GM04504 (cell line): ENCODE results near the gene NOP9.

Experiments used
- DNase-seq: peaks from one replicate; pipeline ENCODE4 v3.0.0-alpha.2; 2012; ENCODE audit warnings: low read depth

NOP9 gene

DNA sequence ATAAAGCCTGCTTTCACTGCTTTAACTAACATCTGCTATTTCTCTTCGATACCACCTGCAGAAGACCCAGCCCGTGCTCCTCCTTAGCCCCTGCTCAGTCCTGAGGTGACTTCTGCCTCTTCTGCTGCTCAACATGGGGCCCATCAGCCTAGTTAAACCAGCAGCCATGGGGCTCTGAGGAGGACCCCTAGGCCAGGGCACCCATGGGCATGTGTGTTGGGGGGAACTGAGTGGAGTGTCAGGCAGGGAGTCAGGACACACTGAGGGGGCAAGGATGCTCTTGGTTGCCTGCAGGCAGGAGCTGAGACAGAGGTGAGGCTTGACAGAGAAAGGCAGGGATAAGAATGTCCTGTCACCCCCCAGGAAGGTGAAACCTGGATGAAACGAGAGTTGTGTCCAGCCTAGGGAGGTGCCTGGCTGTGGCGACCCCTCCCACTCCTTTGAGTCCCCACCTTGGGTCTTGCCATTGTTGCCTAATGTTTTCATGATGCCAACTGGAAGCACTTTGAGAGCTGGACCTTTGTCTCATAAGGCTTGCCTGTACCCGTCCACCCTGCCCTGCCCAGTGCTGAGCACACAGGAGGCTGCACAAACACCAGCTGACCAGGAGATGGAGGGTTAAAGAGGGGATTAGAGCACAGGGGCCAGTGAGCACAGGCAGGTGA lies 15.7 kb upstream of the NOP9 start:
- no peak for DNase-seq

DNA sequence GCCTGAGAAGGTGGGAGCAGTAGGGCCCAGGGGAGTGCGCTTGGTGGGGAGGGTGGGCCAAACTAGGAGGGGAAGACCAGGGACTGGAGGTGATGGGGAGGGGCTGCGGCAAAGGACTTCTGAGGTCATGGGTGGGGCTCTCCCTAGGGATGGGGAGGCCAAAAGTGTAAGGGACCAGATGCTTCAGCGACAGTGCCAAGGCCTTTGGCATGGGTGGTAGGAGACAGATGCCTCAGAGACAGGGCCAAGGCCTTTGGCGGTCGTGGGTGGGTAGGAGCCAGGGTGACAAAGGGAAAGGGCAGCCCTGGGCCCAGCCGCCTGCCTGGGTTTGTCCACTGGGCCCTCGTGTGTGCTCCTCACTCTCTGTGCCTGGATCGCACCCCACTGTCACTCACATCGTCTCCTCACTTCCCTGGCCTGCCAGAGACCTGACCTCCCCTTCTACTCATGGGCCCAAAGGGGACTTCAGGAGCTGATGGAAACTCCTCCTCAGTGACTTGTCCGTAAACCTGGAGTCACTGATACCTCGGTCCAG lies 15.1 kb upstream of the NOP9 start:
- DNase-seq: no peak

DNA sequence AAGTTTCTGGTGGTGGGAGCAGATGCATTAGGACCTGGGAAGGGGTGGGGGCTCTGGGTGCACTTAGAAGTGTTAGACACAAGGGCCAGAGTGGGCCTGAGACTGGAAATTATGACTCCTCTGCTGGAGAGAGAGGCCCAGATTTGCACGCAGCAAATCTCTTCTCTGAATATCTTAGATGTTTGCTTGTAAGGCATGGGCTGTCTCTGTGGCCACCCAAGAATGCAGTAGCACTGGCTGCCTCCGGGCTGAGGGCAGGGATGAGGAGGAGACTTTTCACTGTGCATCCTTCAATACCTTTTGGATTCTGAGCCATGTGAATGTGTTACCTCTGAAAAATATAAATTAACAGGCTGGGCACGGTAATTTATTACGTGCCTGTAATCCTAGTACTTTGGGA lies 14.3 kb upstream of the NOP9 start:
- no peak for DNase-seq

DNA sequence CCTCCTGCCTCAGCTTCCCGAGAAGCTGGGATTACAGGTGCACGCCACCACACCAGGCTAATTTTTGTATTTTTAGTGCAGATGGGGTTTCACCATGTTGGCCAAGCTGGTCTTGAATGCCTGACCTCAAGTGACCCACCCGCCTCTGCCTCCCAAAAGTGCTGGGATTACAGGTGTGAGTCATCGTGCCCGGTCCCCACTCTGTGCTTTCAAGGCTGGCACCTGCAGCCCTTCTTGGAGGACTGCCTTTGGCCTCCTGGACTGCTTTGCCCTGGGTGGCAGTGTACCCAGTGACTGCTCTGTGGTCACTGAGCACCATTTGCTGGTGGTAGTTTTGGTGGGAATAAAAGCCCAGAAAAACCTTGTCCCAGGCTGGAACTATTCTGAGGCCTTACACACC lies 12.7 kb upstream of the NOP9 start:
- no peak for DNase-seq

DNA sequence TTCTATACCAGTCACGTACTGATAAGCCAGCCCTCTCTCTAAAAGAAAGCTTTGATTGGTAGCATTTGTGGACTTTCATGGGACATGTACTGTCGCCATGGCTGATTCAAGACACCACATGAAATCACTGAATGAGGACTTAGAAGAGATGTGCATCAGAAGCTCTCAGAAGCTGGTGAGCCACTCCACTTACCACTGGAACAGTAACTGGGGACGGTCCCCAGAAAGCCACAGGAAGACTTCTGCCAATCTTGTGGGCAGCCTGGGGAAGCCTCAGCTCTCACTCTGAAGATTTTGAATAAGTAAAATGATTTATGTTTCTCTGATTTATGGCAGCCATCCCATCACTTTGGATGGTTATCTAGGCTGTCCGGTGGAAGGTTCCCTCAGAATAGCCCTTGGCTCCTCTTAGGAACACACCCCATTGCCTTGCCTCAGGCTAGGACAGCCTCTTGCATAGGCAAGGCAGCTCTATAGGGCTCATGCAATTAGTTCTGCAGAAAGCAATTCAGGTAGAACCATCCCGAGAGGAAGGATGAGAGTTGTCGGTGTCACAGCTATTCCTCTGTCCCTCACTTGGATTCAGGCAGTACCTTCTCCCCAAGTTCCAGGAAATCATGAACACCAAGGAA lies 9.9 kb upstream of the NOP9 start:
- DNase-seq: no peak

DNA sequence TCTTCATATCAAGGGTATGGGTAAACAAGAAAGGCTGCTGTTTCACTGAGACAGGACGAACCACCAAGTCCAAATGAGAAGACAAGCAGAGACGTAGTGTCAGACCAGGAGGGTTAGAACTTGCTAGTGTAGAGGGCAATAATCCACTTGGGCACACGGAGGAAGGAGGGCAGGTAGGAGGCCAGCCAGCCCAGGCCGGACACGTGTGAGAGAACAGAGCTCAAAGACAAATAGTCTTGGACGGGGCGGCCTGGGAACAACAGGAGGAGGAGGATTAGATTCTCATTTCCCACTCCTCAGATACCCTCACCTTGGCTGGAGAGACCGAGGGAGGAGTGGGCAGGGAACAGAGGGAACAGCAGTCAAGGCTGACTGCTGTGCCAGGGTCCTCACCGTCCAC lies 8.9 kb upstream of the NOP9 start:
- no peak for DNase-seq

DNA sequence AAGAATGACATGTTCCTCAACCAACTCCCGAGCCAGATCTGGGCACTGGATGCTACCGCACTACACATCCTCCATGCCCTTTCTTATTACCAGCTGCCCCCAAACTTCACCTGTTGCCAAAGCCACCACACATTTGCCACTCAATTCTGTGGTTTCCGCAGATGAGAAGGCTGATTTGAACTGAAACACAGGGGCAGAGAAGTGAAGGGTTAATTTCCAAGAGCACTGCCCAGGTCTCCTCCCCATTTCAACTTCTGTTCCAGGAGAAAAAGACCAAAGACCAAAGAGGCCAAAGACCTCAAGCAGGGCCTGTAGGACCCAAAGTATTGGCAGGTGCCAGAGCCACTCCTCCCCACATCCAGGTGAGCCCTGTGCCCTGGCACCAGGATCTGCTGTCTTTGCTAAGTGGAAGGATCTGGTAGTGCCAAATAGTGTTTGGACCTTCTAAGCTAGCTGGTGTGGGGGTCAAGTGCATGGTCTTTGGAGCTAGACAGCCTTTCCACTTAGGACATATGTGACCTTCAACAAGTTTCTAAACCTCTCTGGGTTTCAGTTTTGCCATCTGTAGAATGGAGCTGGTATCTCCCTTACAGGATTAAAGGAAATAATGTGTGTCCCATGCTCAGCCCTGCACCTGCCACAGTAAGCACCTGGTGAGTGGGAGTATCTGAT lies 8.1 kb upstream of the NOP9 start:
- no peak for DNase-seq

DNA sequence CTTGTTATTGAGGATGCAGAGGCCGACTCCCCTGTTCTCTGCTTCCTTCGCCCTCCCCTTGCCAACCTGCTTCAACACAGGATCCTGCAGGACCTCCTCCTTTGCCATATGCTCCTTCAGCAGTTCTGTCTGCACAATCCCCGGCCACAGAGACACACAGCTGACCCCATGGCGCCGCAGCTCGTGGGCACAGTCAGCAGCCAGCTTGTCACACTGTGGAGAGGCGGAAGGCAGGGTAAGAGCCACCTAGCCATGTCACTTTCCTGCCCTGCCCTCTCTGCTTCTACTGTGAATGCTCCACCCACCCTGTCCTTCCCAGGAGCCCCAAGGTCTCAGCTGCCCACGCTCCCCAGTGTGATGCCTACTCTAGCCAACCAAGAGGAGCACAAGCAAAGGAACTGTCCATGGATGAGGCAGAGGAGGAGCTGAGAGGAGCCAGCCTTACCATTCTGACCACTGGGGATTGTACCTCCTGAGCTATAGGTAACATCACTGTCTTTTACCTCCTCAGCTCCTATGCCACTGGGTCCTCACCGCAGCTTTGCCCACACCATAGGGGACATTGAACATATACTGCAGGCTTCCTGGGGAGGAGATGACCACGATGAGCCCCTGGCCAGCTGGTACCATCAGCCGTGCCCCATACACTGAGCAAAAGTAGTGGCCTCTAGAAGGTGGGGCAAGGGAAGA lies 7.4 kb upstream of the NOP9 start:
- DNase-seq: no peak

DNA sequence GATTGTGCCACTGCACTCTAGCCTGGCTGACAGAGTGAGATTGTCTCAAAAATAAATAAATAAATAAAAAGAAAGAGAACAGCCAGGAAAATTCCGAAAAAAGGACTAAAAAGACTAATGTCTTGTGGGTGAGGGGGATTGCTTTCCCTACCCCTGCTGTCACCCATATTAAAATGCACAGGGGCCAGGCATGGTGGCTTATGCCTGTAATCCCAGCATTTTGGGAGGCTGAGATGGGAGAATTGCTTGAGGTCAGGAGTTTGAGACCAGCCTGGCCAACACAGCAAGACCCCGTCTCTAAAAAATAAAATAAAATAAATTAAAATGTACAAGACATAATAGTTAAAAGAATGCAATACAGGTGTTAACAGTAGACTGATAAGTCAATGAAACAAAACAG lies 6.1 kb upstream of the NOP9 start:
- DNase-seq: no peak

DNA sequence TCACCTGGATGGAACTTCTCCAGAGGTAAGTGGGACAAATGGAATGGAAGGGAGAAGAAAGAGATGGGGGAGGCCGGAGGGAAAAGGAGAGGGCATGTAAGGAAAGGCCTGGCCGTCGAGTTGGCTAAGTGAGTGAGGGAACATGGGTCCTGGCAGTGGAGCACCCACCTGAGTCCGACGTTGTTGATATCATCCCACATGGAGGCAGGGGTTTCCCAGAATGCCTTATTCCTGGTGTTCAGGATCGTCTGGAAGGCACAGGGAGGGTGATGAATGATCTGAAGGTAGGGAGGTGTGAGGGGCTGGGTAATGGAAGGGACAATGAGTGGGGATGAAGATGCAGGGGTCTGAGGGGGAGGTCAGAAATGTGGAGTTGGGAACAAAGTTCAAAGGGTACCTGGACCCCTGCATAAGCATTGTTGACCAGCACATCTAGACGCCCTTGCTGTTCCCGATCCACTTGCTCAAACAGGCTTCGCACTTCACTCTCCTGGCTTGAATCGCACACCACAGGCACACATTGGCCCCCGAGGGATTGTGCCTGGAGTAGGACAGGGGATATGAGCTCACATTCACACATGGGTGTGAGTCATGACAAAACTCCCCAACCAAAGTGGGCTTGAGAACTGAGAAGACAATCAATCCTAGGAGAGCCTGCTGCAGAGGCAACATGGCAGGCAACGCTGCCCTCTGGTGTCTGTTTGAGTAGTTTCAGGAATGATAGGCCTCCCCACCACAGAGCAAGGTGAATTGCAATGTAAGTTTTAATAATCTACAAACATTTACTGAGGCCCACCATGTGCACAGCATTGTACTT lies 3.1 kb upstream of the NOP9 start:
- DNase-seq: peak; percentile 75

DNA sequence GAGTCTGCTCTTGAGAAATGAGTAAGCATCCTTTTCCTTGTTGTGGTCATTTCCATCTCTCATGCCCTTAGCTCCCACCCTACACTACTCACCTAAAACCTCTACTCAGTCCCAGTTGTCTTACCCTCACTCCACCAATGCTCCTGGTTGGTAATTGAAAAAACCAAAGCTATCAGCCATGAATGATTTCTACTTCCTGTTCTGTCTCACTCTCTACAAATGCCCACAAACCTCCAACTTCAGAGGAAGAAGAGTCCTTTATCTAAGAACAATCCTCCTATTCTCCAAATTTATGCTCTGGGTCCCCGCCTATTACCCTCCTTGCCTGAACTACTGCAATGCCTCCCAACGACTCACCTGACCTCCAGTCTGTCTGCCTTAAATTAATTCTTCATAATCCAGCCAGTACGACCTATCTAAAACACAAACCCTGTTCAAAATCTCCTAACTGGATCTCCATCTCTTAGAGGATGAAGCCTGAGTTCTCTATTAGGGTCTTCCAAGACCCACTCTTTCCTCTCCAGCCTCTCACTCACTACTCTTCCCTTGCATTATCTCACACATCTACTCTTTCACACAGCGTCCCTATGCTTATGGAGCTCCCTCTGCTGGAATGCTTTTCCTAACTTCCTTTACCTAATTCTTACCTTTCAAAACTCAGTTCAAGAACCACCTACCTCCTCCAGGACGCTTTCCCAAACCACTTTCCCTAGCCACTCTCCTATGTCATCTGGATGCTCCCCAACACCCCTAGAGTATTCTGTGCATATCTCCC lies 2.3 kb upstream of the NOP9 start:
- no peak for DNase-seq

DNA sequence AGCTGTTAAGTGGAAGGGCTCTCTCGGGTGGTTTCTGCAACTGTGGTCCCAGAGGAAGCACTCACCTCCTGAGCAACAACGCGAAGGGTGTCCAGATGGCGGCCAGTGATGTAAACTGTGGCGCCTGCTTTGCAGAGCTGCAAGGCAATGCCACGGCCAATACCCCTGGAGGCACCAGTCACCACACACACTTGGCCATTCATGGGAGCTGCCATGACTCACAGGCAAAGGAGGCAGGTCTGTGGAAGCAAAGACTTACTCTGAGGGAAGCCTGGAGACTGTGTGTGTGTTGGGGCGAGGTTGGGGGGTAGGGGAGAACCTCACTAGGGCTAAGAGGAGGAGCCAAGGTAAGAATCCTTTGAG lies 777 bp upstream of the NOP9 start:
- peak; percentile 44 for DNase-seq

DNA sequence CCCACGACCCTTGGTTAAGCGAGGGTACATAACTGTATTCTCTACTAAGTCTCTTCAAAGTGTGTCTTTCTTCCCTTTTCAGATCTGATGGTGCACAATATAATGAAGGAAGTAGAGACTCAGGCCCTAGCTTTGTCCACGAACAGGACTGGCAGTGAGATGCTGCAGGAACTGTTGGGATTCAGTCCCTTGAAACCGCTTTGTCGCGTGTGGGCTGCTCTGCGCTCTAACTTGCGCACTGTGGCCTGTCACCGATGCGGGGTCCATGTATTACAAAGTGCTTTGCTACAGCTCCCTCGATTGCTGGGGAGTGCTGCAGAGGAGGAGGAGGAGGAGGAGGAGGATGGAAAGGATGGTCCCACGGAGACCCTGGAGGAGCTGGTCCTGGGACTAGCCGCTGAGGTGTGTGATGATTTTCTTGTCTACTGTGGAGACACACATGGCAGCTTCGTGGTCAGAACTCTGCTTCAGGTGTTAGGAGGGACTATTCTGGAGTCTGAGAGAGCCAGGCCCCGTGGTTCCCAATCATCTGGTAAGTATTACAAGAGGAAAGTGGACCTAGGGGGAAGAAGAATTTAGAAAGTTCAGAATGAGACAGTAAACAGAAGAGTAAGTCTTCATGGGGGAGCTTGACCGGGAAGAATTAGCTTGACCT lies 803 bp downstream of the NOP9 start:
- no peak for DNase-seq

DNA sequence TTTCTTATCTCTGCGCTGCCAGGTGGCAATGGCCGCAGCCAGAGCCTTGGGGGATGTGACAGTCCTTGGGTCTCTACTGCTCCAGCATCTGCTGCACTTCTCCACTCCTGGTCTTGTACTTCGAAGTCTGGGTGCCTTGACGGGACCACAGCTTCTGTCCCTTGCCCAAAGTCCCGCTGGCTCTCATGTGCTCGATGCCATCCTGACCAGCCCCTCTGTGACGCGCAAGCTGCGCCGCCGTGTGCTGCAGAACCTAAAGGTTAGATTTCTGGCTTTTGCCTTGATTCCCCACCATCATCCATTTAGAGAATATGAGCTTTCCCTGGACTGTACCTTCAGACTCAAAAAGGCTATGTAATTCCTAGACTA lies 4.4 kb downstream of the NOP9 start:
- no peak for DNase-seq

DNA sequence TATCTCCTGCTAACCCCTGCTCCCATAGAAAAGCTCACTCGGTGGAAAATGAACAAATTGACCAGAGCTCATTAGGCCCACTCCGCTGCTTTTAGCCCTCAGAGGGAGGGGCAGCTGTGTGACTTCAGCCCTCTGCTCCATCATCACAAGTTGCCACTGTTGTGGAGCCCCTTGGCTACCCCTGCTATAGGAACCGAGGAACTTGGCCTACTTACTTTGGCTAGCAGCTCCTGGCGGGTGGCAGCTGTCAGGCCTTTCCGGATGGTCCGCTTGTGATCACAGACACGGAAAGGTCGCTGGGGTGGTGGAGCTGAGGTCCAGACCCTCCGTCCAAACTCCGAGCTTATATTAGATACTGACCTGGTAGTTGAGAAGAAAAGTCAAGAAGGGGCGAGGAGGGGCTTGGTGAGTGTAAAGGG lies 7.5 kb downstream of the NOP9 start:
- DNase-seq: no peak

DNA sequence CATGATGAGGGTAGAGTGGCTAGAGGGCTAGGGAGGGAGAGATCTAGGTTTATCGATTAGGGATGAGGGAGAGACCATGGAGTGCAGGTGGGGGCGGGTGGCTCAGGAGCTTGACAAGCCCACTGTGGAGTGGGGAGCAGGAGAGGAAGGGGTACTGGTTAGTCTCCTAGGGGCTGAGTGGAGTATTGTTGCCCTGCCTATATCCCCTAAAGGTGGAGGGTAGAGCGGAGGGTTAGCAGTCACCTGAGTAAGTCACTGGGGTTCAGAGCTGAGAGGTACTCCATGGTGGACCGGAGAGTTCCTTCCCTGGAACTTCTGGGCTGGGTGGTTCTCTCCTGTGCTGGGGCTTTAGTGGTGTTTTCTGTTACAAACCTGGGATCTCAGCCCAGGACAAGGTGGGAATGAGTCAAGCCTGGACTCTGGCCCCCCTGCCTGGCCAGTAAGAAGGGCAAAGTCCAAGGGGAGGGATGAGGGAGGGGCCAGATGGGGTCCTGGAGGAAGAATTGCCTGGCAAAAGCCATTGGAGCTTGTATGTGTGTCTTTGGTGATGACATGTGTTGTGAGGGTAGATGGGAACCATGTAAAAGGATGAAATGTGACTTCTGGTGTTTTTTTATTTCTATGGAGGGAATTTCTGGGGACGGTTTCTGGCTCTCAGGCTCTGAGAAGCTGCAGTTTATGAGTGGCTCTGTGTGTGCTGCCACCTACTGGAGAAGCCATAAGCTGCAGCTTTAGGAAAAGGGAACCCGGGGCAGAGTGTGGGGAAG lies 8.1 kb downstream of the NOP9 start, which contains the start of gene CIDEB:
Gene CIDEB (minus strand): TSS at position 403 of the 767 bp plus-strand sequence. CDS start 119 bp downstream, at position 284.
- DNase-seq: no peak

DNA sequence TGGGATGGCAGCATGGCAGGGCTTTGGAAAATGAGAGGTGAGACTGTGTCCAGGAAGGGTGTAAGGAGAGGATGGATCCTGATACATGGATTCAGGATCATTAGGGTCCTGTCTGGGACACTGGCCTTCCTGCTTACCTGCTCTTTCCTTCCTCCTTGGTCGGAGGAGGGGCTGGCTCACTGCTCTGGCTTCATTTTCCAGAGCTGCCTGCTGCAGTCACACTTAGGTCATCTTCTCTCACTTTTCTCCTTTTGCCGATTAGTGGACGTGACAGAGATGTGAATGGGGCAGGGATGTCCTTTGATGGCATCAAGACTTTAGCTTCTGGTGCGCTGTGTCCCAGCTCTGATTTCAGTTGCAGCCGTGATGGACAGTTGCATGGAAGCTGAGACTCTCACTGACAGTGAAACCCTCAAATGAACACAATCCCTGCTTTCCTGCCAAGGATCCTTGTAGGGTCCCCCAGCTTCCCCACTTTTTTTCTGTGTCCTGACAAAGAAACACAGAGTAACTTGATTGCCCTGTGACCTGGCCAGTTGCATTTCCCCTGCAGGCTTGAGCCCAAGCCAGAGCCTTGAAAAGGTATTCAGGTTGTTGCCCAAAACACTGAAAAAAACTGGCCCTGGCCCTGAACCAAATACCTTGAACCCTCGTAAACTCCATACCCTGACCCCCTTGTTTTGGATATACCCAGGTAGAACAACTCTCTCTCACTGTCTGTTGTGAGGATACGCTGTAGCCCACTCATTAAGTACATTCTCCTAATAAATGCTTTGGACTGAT lies 8.9 kb downstream of the NOP9 start:
- no peak for DNase-seq

DNA sequence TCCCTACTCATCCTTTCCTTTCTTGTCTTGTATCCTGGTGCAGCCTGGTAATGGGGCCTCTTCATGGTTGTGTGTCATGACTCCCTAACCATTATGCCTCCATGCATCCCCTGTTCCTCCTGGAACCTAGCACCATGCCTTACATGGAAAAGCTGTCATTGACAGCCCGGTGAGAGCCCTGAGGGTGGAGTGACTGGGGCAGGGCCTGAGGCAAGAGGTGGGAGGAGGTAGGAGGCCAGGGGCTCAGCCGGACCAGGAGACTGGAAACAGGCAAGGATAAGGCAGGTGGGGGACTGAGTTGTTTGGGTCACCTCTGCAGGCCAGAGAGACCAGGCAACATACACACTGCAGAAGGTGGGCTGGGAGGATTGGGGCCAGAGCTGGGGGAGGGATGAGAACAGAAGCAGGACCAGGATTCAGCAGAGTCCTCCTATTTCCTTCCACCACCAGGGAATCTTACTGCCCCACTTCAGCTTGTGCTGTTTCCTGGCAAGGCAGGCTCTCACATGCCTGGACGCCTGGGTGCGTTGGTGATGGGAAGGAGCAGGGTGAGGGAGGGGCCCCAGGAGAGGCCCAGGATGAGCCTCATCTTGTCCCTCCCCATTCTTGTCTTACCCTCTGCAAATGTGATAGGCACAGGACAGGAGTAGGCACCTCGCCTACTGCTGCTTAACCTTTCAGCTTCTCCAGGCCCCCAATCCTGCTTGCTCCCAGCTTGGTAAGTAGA lies 10.1 kb downstream of the NOP9 start, which contains the start of gene LTB4R2:
Gene LTB4R2 (plus strand): TSS at position 603 of the 727 bp plus-strand sequence. CDS start 525 bp downstream, outside the sequence.
- DNase-seq: no peak
